ENCODE data around the gene SATB1. TPM values are rescaled to one million over a fixed set of nuclear protein-coding genes. Genes with fewer than 3 reads are reported as not detected.

Gene SATB1
- total RNA-seq, 4 donors from 2014 or later: 17.3 to 82.1 (median 51.9) TPM

- Histone ChIP-seq H3K27me3 (no peaks in the 10 kb centered on the region), H3K9me3 (no peaks in the 10 kb centered on the region), H3K27ac (no peak overlapping the region), H3K36me3 (no peaks in the 10 kb centered on the region), H3K4me3 (no peak overlapping the region), H3K4me1 (no peaks in the 10 kb centered on the region)
- TF ChIP-seq CTCF (IDR thresholded peaks at IDR 0.05) (no peak), POLR2A (IDR thresholded peaks at IDR 0.05) (no peak)
- DNase-seq: no peak
- intact Hi-C loops (cut with DNase I; ENCODE audit: low total_unique reads): no loop called here
These were observed 22.8 kb downstream of the SATB1 start for GRCh38 chr3:18402239-18402799.

GRCh38 chr3:18401300-18401961 is 23.7 kb downstream of the SATB1 start:
- DNase-seq: no peak
- TF ChIP-seq POLR2A (IDR thresholded peaks at IDR 0.05) (no peak), CTCF (IDR thresholded peaks at IDR 0.05) (no peak)
- Histone ChIP-seq H3K27ac (no peak overlapping the region), H3K9me3 (no peaks in the 10 kb centered on the region), H3K27me3 (no peaks in the 10 kb centered on the region), H3K4me1 (no peaks in the 10 kb centered on the region), H3K4me3 (no peak overlapping the region), H3K36me3 (no peaks in the 10 kb centered on the region)
- intact Hi-C loops (cut with DNase I; ENCODE audit: low total_unique reads): no loop called here

GRCh38 chr3:18398448-18398847 is 26.7 kb downstream of the SATB1 start:
- Histone ChIP-seq H3K27ac (no peak overlapping the region), H3K4me1 (no peaks in the 10 kb centered on the region), H3K4me3 (no peak overlapping the region), H3K36me3 (no peaks in the 10 kb centered on the region), H3K9me3 (no peaks in the 10 kb centered on the region), H3K27me3 (no peaks in the 10 kb centered on the region)
- DNase-seq: no peak
- TF ChIP-seq CTCF (IDR thresholded peaks at IDR 0.05) (no peak), POLR2A (IDR thresholded peaks at IDR 0.05) (no peak)
- intact Hi-C loops (cut with DNase I; ENCODE audit: low total_unique reads): no loop called here

GRCh38 chr3:18396428-18396827 is 28.7 kb downstream of the SATB1 start:
- no peaks in the 10 kb centered on the region for H3K27me3 ChIP-seq
- H3K4me3 ChIP-seq: no peak overlapping the region

More at GRCh38 chr3:18396428-18396827, 28.7 kb downstream of the SATB1 start:
- intact Hi-C loops (cut with DNase I; ENCODE audit: low total_unique reads): no loop called here
- DNase-seq: no peak
- TF ChIP-seq CTCF (IDR thresholded peaks at IDR 0.05) (no peak), POLR2A (IDR thresholded peaks at IDR 0.05) (no peak)
- no peak overlapping the region for H3K27ac ChIP-seq
- H3K9me3 ChIP-seq: no peaks in the 10 kb centered on the region
- no peaks in the 10 kb centered on the region for H3K36me3 ChIP-seq
- H3K4me1 ChIP-seq: no peaks in the 10 kb centered on the region
